Stimulated activated CD4-positive, alpha-beta T cell treated with anti-CD3 and anti-CD28 coated beads, Interleukin-4, amount 100 ng/mL, for 24 hours (primary cell): ENCODE results near the gene AKAIN1.

Experiments used
- DNase-seq: peaks from one replicate; pipeline ENCODE4 v3.0.0-alpha.2; 2020

The AKAIN1 gene, protein sequence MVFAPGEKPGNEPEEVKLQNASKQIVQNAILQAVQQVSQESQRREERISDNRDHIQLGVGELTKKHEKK

DNA sequence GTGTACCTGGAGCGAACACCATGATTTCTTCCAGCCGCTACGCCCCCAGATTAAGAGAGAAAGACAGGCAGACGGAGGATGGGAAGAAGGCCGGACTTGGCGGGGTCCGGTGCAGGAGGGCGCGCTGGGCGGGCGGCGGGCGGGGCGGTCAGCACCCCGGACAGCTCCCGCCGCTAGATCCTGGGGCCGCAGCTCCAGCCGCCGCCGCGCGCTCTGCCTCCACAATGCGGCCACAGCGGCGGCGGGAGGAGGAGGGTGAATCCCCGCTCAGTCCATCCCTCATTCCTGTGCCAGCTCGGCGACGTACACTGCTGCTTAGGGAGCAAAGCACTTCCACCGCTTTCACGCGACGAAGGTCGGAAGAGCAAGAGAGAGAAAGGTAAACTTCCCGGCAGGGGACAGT is at the start of gene AKAIN1:
Gene AKAIN1 (minus strand): TSS at position 226 of the 403 bp plus-strand sequence. CDS start 204 bp downstream, at position 22.
- no peak for DNase-seq

DNA sequence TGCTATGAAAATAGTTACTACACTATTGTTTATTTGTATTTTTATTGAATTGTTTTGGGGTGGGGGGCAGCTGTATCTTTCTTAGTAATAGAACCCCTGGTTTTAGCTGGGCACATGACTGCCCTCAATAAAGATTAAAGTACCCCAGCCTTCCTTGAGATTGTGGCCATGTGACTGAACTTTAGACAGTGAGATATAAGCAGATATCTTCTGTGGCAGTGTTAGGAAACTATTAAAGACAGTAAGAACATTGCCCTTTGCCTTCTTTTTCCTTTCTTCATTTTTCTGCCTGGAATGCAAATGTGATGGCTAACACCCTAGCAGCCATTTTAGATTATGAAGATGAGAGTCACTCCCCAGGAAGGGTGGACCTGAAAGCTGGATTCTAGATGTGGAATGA is 47.9 kb upstream of the AKAIN1 start:
- no peak for DNase-seq

DNA sequence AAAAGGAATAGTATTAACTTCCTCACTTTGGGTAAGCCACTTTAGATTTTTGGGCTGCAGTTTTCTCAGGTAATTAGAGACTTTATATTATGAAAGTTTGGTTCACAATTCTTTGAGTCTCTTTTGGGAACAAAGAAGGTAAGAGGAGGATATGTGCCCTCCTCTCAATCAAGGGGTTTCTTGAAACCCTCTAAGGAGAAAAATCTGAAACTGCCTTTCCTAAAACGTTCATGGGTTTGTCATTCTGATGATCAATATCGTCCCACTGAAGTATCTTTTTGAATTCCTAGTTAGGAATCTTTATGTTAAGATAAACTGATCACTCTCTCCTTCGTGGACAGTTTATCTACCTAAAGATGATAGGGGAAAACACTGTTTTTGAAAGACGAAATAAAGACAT is 42.4 kb upstream of the AKAIN1 start:
- no peak for DNase-seq

DNA sequence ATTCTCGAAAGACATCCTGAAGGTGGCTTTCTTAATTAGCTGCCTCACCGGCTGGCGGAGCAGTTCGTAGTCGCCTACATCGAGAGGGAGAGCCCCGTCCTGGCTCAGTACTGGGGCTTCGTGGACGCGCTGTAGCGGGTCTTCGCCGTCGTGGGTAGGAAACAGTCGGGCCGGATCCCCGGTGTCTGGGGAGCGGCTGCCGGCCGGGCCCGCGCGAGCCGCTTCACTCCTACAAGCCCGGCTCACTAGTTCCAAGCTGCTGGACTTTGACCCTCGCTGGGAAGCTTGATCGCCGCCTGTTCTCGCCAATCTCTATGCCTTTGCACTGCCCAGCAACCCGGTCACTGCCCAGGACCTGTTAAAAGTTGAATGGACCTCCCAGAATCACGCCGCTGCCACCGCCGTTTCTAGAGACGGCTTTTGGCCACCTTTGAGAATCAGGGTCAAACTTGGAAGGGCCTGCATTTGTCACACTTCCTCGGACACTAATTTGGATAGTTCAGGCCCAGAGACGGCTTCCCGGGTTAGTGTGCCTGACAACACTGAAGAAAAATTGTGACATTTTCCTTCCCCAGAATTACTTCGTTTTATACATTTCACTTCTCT is 41.4 kb upstream of the AKAIN1 start:
- peak; percentile 40 for DNase-seq

DNA sequence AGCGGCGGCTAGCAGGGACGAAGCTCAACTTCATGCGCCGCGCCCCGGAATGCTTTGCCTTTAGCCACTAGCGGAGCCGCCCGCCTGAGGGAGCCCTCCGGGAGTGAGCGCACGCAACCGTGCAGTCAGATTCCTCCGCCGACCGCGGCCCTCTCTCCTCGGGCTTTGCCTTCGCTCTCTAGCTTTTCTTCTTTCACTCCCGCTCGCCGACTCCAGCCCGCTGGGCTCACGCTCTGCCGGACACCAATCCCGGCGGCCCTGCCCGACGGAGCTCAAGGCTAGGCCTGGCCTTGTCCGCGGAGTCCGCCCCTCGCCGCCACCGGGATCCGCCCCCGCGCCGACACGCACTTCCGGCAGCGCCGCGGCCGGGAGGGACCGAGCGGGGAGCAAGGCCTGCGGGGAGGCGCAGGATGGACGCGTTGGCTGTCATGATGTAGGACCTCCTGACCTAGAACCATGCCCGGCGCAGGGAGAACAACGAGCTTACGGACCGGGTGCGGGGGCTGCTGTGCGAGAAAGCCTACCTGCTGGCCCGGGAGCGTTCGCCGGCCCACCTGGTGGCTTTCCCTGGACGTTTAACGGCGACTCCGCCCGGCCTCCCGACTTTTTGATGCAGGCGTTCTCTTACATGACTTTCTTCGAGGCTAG is 40.8 kb upstream of the AKAIN1 start:
- peak; percentile 87 for DNase-seq

DNA sequence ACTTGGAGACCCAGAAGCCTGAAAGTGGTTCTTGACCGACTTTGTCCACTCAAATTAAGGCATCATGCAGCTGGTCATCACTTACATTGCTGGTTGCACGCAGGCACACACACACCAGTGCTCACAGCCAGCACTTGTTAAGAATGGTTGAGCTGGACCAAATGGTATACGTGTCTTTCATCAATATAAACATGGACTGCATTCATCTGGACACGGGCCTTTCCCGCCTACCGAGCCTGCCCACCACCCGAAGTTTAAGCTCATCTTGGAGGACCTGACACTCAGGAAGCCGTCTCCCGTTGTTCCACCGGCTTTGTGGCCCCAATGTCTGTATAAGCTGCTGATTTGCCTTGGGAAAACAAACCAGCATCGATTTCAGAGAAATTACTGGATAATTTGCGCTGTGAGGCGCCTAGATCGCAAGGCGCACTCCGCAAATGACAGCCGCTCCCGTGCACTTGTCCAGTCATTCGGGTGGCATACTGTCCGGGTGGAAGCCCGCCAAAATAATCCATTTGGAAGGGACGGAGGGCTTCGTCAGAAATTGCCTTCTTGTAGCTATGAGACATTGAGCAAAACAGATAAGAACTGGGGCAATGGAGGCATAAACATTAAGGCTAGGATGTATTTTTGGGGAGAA is 40.1 kb upstream of the AKAIN1 start:
- no peak for DNase-seq

DNA sequence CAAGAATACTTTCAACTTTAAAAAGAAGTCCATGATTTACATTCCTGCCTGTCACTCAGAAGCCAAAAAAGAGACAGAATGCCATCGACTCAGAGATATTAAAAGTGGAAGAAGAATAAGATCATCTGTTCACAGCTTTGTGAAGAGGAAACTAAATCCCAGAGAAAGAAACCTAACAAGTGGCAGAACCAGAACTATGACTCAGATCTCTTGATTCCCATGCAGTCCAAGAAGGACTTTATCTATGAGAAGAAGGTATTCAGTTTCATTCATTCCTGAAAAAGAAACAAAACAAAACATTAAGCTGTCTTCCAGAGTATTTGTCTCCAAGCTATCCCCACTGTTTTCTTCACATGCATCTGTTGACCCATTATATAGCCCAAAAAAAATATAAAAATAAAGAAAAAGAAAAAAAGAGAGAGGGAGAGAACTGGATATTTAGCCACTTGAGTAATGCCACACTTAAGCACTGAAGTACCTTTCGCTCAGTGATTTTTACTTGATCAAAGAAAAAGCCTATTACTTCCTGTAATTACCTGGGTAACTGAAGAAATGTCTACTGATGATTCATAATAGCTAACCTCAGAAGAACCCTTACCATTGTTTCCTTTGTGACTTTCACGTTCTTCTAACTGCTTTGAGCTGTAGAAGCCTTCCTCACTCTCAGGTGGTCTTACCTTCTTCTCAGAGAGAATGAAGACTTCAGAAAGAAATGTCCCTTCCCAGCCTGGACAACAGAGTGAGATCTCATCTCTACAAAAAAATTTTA is 17.7 kb upstream of the AKAIN1 start:
- DNase-seq, result no peak

DNA sequence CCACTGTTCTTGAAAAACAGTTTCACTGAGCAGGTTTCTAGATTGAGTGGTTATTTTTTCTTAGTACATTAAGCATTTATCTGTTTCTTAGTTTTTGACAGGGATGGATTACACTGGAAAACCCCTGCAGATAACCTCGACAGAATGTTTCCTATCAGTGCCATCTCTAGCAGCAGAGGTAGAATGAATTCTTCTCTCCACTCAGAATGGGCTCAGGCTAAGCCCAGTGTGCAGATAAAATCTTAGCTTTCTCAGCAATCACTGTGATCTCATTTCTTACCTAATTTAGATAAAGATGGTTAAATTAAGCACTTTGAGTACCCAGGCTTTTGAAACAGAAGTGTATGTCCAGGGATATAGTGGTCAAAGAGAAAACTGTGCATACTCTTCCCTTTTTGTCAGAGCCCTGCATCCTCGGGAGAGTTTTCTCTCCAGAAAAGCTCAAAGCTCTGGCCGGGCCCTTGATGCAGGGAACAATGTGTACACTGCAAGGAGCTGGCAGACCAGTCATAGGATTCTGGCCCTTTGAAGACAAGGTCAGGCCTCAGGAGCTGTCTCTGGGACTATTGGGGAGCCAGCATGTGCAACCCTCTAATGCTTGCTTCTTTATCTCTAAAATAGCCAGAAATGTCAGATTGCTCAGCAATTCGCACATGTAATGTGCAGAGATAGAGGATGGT is 10.6 kb upstream of the AKAIN1 start:
- no peak for DNase-seq

DNA sequence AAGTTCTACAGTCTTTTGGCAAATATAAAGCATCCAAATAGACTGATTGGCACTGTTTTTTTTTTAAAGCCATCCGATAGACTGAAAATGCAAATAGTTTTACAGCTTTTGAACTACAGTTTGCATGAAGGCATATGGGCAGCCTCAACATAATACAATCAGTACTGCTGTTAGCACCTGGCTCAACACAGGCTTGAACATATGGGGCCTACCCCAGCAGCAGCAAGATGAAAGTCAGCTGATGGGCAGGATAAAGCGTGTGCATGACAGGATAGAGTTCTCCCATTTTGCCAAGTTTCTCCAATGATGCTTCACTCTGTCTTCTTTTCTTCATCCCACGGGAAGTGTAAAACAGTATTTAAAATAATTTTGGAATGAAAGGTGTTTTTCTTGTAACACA is 1.3 kb upstream of the AKAIN1 start:
- DNase-seq, result no peak

DNA sequence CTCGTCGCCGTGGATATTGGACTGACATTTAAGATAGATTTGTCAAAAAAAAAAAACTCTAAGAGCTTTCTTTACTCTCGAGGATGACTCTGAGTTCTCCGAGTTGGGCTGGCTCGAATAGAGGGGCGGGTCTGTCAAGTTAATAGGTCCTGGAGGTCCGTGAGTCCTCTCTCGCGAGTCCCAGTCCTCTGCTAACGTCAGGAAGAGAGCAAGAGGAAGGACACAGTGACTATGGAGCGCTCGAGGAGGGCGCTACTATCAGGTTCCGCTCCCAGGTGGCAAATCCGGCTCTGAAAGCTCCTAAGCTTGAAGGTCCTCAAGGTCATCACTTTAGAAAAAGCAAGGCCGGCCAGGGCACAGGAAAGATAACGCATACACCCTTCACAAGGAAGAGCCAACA is 404 bp upstream of the AKAIN1 start:
- DNase-seq, result no peak

DNA sequence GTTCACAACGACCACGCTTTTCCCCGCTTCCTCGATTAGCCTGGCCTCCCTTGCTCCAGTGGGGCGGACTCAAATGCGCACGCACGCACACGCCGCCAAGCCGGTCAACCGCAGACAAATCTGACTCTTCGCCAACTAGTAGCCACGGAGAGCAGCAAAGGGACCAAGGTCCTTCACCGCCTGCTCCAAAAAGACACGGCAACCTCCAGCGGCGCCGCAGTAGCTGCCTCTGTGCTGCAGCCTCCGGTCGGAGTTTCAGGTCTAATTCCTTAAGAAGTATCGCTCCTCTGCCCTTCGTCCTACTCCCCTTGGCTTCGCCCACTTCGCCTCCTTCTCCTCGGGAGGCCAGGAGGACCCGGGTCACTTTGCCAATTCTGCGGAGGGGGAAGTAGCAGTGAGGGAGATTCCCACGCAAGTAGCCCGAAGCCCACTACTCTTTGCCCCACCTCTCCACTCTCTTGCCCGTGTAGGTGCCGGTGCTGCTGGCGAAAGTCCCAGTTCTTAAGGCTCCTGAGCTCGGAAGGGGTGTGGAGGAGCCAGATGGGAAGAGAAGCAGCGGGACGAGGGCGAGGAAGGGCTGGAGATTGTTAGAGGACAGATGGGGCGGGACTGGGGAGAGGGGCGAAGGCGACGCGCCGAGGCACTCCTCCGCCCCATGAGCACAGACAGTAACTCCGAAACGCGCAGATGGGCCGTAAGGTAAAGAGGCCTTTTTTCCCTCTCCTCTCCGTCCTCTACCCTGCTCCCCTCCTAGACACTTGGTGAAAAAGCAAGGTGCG is 615 bp downstream of the AKAIN1 start:
- DNase-seq, result no peak

DNA sequence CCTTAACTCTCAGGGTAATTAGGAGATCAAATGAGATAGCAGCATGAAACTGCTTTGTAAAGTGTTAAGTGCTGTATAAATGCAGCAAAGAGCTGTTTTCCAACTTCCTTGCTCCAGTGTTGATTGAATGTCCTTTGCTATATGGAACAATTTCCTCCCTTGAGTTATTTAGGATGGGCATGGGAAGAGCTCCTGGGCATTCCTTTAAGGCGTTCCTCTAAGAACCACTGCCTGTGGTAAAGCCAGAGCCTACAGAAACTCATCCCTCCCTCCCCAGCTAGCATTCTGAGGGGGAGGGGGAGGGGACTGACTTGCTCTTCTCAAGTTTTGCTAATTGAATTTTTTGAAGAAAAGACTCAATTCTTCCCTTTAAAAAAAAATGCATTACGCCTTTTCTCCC is 1.4 kb downstream of the AKAIN1 start:
- no peak for DNase-seq

DNA sequence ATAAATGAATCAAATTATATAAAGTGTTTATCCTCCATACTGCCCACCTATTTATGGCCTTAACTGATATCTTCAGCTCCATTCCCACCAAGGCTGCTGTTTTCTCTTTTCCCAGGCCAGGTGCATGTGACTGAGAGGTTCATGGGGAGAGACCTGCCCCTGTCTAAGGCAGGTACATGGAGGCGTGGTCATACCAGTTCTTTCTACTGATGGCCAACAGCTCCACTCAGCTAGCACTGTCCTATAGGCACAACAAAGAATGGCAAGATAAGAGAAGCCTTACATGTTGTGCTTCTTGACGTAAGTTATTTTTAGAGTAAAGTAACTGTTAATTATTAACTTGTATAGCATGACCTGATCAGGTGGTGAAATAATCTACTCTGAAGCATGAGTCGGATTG is 16.8 kb downstream of the AKAIN1 start:
- DNase-seq, result no peak

DNA sequence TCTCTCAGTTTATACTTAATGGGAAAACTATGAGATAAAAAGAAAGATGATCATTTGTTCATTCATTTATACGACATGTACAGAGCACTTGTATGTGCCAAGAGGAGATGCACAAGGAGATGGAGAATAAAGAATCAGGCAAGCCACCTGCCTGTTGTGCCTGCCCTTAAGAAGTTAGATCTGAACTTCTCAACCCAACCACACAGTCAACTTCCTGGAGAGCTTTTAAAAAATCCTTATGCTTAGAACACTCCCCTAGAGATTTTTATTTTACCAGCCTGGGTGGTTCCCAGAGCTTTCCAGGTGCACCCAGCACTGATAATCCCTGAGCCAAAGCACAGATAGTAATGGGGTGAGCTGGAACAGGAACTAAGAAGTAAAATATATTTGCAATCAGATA is 18.5 kb downstream of the AKAIN1 start:
- DNase-seq, result no peak

DNA sequence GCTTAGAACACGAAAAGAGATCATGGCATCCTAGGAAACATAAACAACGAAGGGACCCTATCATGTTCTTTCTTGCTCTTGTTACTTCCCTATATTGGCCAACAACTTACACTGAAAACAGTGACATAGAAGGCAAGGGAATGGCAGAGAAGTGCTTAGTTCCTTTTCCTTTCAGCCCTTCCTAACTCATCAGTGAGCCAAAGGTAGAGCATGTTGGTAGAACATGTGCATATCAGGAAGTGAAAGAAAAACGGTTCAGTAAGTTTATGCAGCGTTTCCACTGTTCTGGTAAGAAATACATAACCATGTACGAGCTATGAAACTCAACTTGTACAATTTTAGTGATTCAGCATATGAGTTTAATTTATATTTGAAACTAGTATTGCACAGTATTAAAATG is 21.7 kb downstream of the AKAIN1 start:
- DNase-seq, result no peak

DNA sequence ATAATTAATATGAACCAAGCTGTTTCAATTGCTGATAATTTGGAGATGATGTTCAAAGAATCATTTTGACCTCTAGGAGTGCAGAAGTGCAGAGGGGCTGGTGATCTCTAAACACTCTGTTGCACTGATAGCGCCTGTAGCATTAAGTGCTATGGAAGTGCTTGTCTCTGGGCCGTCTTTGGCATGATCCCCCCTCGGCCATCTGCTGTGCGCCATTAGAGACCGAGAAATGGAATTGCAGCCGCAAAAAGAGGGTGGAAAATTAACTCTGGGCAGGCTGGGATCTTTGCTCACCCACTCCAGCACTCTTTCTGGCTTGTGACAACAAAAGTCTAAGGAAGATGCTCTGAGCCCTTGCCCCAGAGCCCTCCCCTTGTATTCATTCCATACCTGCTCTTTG is 23.4 kb downstream of the AKAIN1 start:
- no peak for DNase-seq

DNA sequence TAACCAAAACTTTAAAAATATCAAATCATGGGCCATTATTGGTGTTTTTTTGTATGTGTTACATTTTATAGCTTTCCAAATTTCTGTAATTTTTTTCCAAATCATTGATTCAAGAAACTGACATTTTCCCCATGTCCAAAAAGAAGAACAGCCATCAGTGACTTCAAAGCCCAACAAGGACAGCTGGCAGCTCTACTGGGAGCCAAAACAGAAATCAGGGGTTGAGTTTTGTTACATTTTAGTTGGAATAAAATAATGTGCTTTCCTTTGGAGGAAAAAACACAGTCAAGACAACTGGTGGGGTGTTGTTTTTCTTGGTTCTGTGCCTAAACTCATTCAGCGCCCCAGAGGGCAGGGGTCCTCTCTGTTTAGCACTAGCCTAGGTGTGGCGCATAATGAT is 23.8 kb downstream of the AKAIN1 start:
- no peak for DNase-seq

DNA sequence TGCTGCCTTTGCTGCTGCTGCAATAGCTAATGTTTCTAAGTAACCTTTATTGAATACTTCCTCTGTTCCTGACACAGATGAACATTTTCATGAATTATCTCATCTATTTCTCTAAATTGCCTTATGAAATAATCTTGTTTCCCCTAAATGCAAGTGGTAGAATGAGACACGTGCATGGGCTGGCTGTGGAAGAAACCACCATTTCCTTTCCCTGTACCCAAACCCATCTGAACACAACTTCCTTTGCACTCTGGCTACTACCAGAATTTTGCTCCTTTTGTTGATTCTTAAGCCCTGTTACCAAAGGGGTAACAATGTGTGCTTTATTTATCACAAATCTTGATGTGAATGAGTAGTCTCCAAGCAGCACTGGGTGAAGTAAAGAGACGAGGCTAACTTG is 29.2 kb downstream of the AKAIN1 start:
- DNase-seq, result no peak

DNA sequence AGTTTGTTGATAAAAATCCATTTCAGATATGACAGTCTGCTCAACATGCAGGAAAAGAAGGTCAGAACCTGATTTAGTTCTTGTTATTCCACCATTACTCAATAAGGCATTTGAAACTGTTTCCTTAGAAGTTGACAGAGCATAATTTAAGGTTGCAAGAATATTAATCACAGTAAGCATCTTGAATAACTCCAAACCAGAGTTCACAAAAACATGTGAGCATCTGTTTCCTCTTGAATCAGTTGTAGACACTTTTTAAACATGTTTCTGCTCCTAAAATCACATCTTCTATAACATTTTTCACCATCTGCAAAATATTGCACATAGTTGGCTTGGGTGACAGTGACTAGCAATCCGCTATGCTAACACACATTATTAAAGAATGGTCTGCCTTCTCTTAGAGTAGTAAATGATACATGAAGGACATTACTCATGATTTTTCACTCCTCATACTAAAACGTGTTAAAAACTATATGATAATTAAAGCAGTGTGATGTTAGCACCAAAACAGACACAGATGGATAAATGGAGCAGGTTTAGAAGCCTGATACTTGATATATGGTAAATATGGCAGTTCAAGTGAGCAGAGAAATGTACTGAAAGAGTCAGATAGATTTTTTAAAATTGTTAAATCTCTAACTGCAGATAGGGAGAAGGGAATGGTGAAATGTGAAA is 30.3 kb downstream of the AKAIN1 start:
- DNase-seq, result no peak

DNA sequence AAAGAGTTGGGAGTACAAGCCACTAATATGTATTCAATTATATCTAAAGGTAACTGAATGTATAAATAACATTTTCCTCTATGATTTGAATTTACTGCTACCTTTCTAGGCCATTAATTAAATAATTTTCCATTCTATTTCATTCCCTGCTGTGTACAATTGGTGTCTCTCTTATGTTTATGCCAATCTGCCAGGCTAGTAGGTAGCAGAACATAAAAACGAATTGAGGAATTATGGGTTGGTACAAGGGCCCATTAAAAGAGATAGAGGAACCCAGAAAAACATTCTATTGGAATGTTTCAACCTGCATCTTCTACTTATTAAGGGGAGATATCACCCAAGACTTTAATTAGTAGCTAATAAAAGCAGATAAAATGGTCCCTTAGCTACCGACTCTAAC is 32.2 kb downstream of the AKAIN1 start:
- no peak for DNase-seq

DNA sequence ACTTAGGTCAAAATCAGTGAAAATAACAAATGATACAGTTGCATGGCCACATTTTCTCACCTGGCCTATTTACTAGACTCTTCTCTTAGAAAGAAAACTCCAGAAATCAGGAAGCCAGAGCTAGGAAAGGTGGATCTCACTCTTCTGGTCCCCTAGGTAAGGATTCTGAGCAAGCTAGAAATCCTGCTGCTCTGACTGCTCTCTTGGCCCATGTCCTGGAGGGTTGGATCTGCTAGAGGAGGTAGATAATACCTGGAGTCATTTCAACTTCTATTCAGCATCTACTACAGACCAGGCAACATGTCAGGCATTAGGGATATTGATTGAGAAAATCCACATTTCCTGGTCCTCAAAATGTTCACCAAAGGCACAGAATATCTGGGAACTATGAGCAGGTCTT is 34.9 kb downstream of the AKAIN1 start:
- DNase-seq, result no peak

DNA sequence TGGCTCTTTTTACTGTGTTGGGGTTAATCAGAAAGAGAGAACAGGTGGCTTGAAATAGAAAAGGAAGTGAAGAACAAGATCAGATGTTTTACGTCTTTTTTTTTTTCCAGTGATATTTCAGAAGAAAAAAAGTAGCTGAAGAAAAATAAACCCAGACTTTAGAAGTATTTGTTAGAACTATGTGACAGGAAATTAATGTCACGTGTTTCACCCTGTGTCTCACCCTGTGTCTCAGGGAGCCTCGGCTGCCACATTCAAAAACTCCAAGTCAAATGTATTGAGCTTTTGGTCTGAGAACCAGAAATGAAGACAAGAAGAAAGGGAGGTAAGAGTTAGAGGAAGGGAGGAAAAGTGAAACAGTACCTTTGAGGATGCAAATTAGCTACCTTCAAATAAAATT is 38.0 kb downstream of the AKAIN1 start:
- DNase-seq, result no peak
